HG02938 (cell line): ENCODE measurements around the gene PCK2.

ENCODE experiments used
- ATAC-seq: cut with Tn5 transposase; IDR thresholded peaks from one replicate; pipeline ENCODE4 v1.9.1; 2021; ENCODE audit warnings: mild to moderate bottlenecking, moderate library complexity; ENCODE audit not compliant: unreplicated experiment

Gene PCK2

GRCh38 chr14:24074625-24075484 lies 19.3 kb upstream of the PCK2 start:
- ATAC-seq = no peak

- ATAC-seq = no peak
Measured at GRCh38 chr14:24075485-24076301, 18.4 kb upstream of the PCK2 start.

- ATAC-seq = no peak
Measured at GRCh38 chr14:24076302-24076601, 17.9 kb upstream of the PCK2 start.

DNA sequence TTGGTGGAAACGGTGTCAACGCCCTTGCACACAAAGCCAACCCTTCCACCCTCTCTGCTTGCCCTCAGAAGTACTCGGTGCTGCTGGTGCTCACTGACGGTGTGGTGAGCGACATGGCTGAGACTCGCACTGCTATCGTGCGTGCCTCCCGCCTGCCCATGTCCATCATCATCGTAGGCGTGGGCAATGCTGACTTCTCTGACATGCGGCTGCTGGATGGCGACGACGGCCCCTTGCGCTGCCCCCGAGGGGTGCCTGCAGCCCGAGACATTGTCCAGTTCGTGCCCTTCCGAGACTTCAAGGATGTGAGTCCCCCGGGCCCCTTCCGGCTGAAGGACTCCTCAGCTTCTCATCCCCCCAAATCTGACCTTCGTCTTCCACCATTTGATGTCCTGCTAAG lies 17.0 kb upstream of the PCK2 start:
- no peak for ATAC-seq

- no peak for ATAC-seq
Measured at GRCh38 chr14:24078146-24078545, 16.0 kb upstream of the PCK2 start.

DNA sequence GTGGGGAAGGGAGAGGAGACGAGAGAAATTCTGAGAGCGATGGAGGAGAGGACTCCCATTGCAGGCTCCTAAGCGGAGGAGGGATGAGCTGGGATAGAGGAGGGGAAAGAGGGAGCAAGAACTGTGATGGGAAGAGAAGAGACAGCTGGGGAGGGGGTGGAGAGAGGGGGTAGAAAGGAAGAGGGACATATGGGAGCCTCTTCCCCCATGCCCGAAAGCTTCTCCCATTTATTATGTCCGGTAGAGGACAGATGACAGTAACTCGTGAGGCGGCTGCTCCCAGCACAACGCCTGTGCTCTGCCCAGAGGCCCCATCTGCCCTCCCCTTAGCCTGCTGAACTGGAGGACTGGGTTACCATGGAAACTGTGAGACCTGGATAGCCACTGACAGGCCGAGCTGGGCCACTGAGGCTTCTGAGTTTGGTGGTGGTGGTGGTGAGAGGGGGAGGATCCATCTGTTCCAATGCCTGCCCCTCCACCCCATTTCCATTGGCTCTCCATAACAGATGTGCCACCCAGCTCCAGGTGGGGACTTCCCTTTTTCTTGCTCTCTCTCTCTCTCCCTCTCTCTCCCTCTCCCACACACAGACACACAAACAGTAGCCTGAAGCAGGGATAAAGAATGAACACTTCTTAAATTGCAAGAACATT lies 14.5 kb upstream of the PCK2 start:
- ATAC-seq = no peak

GRCh38 chr14:24080142-24080530 lies 14.0 kb upstream of the PCK2 start:
- ATAC-seq = no peak

- peak; percentile 81 for ATAC-seq
Measured at GRCh38 chr14:24080888-24081738, 13.0 kb upstream of the PCK2 start.

- no peak for ATAC-seq
Measured at GRCh38 chr14:24081739-24082211, 12.3 kb upstream of the PCK2 start.

GRCh38 chr14:24082411-24083080 lies 11.6 kb upstream of the PCK2 start:
- no peak for ATAC-seq

GRCh38 chr14:24083462-24083861 lies 10.6 kb upstream of the PCK2 start:
- no peak for ATAC-seq

GRCh38 chr14:24084440-24084839 lies 9.7 kb upstream of the PCK2 start:
- ATAC-seq = no peak

- no peak for ATAC-seq
Measured at GRCh38 chr14:24085215-24085614, 8.9 kb upstream of the PCK2 start.

DNA sequence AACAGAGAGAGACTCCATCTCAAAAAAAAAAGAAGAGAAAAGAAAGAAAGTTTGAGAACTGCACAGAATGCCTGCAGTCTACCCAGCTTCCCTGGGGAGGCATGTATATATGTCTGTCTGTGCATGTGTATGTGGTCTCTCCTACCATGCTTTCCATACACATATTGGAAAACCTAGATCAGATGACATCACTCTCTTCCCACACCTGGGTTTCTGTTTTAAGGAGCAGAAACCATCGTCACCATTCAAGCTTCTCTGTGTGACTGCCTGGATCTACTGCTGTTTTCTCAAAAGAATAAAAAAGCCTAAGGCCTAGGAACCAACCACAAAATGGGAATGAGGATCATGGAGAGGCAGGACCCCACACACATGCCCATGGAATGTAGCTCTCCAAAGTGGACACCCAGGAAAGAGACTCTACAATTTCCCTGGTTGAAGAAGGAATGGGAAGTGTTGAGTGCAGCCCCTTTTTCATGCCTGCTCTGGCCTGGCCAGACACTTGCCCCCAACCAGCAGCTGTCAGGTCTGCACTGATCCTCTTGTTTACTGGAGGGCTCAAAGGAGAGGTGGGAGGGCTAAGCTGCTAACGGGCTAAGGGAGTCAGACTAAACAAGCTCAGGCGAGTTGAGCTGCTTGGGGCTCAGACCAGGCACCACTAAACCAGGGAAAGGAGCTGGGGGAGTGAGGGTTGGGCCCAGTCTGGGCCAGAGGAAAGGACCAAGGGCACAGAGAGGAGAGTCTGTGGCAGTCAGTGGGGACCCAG lies 7.7 kb upstream of the PCK2 start:
- no peak for ATAC-seq

DNA sequence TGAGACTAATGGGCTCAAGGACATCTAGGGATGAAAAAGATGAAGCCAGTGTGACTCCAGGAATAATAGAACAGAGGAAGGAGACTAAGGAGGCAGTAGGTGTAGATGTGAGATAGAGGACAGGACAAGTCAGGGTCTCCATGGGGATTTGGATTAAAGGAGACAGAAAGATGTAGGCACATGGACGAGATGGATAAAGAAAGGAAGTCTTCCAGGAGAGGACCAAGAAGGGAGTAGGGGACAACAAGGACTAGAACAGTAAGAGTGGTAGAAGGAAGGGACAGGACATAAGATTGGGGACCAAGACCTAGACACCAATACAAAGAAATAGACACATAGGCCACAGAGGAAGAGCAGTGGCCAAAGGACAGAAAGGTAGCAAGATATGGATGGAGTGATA lies 7.1 kb upstream of the PCK2 start:
- ATAC-seq = no peak

GRCh38 chr14:24088095-24088494 lies 6.0 kb upstream of the PCK2 start:
- ATAC-seq = no peak

DNA sequence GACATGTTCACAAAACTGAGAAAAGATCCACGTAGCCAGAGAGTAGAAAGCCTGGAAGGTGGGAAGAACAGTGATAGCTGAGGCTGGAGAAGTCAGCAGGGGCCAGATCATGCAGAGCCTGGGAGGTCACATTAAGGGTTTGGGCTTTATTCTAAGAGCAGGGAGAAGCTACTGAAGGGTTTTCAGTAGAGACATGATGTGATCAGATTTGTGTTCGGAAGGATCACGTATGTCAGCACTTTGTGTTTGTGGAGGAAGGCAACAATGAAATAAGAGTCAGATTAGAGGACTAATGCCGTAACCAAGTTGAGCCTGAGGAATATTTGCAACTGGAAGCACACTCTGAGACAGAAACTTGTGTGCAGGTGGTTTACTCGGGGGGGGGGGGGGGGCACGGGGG lies 4.2 kb upstream of the PCK2 start:
- no peak for ATAC-seq

DNA sequence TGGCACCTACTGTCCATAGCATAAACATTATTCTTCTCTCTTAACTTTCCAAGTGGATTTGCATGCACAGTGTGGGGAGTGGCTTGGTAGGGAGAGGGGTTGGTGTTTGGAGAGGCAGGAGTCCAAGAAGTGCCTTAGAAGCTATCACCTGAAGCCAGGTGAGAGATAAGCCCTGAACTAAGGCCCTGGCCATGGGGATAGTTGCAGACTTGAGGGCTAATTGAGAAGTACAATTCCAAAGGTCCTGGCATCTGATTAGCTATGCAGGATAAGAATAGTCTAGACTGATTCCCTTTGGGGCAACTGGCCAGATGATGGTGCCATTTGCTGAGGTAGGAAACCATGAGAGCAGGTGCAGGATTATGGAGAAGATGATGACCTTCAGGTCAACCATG lies 2.0 kb upstream of the PCK2 start:
- no peak for ATAC-seq

DNA sequence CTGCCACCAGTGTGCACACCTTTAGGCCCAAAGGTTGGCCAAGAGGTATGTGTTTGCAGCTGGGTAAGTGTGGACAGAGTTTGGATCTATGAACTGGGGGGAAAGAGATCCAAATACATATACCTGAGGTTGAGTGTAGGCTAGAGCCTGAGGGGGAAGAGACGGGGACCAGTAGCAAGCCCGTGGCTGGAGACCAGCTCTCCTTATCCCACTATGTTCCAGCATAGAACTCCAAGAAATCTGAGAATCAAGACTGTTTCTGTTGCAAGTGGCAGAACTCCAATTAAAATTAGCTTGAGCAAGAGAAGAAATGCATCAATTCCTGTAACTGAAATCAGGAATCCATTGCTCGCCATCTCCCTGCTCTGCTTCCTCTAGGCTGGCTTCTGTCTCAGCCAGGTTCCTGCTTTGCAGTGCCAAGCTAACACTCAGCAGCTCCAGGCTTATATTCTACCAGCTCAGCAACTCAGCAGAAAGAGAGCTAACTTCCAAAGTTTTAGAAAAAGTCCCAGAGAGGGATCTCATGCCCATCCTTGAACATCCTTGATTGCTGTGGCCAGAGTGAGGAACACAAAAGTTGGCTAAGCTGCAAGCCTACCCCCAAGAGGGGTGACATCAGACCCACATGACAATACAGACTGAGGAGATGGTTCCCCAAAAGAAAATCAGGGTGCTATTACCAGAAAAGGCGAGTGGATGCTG lies 1.5 kb upstream of the PCK2 start:
- ATAC-seq = no peak
